ENCODE data around the gene ELAVL1.
"Not testable (repeated sequence)": the region's sequence is repeated elsewhere in the genome, so short reads cannot be mapped to it uniquely, and the experiment has no call there.

The ELAVL1 gene

GRCh38 chr19:7962644-7963268, 42.7 kb downstream of the ELAVL1 start:
- Histone ChIP-seq H3K27ac (ENCODE audit: low read length) (no peak overlapping the region), H3K36me3 (ENCODE audit: insufficient read depth, low read depth, low read length) (peaks cover 92% of the 10 kb centered on the region), H3K9ac (ENCODE audit: low read depth, low read length) (no peak overlapping the region), H3K27me3 (ENCODE audit: insufficient read depth, low read length) (no peaks in the 10 kb centered on the region), H3K4me3 (ENCODE audit: low read length) (no peak overlapping the region), H3K9me3 (ENCODE audit: insufficient read depth, low read depth, low read length) (no peaks in the 10 kb centered on the region), H3K4me1 (ENCODE audit: insufficient read depth, low read length) (no peaks in the 10 kb centered on the region)

GRCh38 chr19:7961920-7962626, 43.4 kb downstream of the ELAVL1 start:
- Histone ChIP-seq H3K27ac (ENCODE audit: low read length) (no peak overlapping the region), H3K27me3 (ENCODE audit: insufficient read depth, low read length) (no peaks in the 10 kb centered on the region), H3K4me3 (ENCODE audit: low read length) (no peak overlapping the region), H3K9me3 (ENCODE audit: insufficient read depth, low read depth, low read length) (no peaks in the 10 kb centered on the region), H3K36me3 (ENCODE audit: insufficient read depth, low read depth, low read length) (peaks cover 85% of the 10 kb centered on the region), H3K4me1 (ENCODE audit: insufficient read depth, low read length) (no peaks in the 10 kb centered on the region), H3K9ac (ENCODE audit: low read depth, low read length) (no peak overlapping the region)

- not testable (repeated sequence) for H3K9me3 ChIP-seq (ENCODE audit: insufficient read depth, low read depth, low read length); H3K27me3 ChIP-seq (ENCODE audit: insufficient read depth, low read length); H3K4me1 ChIP-seq (ENCODE audit: insufficient read depth, low read length); H3K9ac ChIP-seq (ENCODE audit: low read depth, low read length); H3K27ac ChIP-seq (ENCODE audit: low read length); H3K4me3 ChIP-seq (ENCODE audit: low read length)
- peaks cover 75% of the 10 kb centered on the region for H3K36me3 ChIP-seq (ENCODE audit: insufficient read depth, low read depth, low read length)
Observed at GRCh38 chr19:7961082-7961481, 44.4 kb downstream of the ELAVL1 start.

- Histone ChIP-seq H3K9ac (ENCODE audit: low read depth, low read length) (no peak overlapping the region), H3K4me1 (ENCODE audit: insufficient read depth, low read length) (no peaks in the 10 kb centered on the region), H3K4me3 (ENCODE audit: low read length) (no peak overlapping the region), H3K9me3 (ENCODE audit: insufficient read depth, low read depth, low read length) (no peaks in the 10 kb centered on the region), H3K27ac (ENCODE audit: low read length) (no peak overlapping the region), H3K36me3 (ENCODE audit: insufficient read depth, low read depth, low read length) (peaks cover 56% of the 10 kb centered on the region), H3K27me3 (ENCODE audit: insufficient read depth, low read length) (no peaks in the 10 kb centered on the region)
Observed at GRCh38 chr19:7959211-7959610, 46.2 kb downstream of the ELAVL1 start.

GRCh38 chr19:7955696-7956095, 49.7 kb downstream of the ELAVL1 start:
- H3K9ac ChIP-seq (ENCODE audit: low read depth, low read length) = no peak overlapping the region
- H3K4me3 ChIP-seq (ENCODE audit: low read length) = no peak overlapping the region

GRCh38 chr19:7953576-7953975, 51.9 kb downstream of the ELAVL1 start:
- Histone ChIP-seq H3K9me3 (ENCODE audit: insufficient read depth, low read depth, low read length) (no peaks in the 10 kb centered on the region), H3K27me3 (ENCODE audit: insufficient read depth, low read length) (no peaks in the 10 kb centered on the region), H3K9ac (ENCODE audit: low read depth, low read length) (no peak overlapping the region), H3K4me1 (ENCODE audit: insufficient read depth, low read length) (no peaks in the 10 kb centered on the region), H3K4me3 (ENCODE audit: low read length) (no peak overlapping the region), H3K27ac (ENCODE audit: low read length) (no peak overlapping the region), H3K36me3 (ENCODE audit: insufficient read depth, low read depth, low read length) (peaks cover 2% of the 10 kb centered on the region; the same call in 1 of the 2 replicates)

More at GRCh38 chr19:7955696-7956095, 49.7 kb downstream of the ELAVL1 start:
- peaks cover 21% of the 10 kb centered on the region for H3K36me3 ChIP-seq (ENCODE audit: insufficient read depth, low read depth, low read length)
- H3K9me3 ChIP-seq (ENCODE audit: insufficient read depth, low read depth, low read length) = no peaks in the 10 kb centered on the region
- no peaks in the 10 kb centered on the region for H3K27me3 ChIP-seq (ENCODE audit: insufficient read depth, low read length)
- H3K27ac ChIP-seq (ENCODE audit: low read length) = no peak overlapping the region
- no peaks in the 10 kb centered on the region for H3K4me1 ChIP-seq (ENCODE audit: insufficient read depth, low read length)

GRCh38 chr19:7953060-7953459, 52.4 kb downstream of the ELAVL1 start:
- Histone ChIP-seq H3K4me3 (ENCODE audit: low read length) (no peak overlapping the region), H3K9me3 (ENCODE audit: insufficient read depth, low read depth, low read length) (no peaks in the 10 kb centered on the region), H3K27ac (ENCODE audit: low read length) (no peak overlapping the region), H3K27me3 (ENCODE audit: insufficient read depth, low read length) (no peaks in the 10 kb centered on the region), H3K4me1 (ENCODE audit: insufficient read depth, low read length) (no peaks in the 10 kb centered on the region), H3K9ac (ENCODE audit: low read depth, low read length) (no peak overlapping the region), H3K36me3 (ENCODE audit: insufficient read depth, low read depth, low read length) (0 out of 2 replicates have a peak, but pooled peaks cover under 1% of the 10 kb centered on the region)

- Histone ChIP-seq H3K4me3 (ENCODE audit: low read length) (no peak overlapping the region), H3K4me1 (ENCODE audit: insufficient read depth, low read length) (no peaks in the 10 kb centered on the region), H3K27me3 (ENCODE audit: insufficient read depth, low read length) (no peaks in the 10 kb centered on the region), H3K9ac (ENCODE audit: low read depth, low read length) (no peak overlapping the region), H3K27ac (ENCODE audit: low read length) (no peak overlapping the region), H3K36me3 (ENCODE audit: insufficient read depth, low read depth, low read length) (0 out of 2 replicates have a peak, but pooled peaks cover 3% of the 10 kb centered on the region), H3K9me3 (ENCODE audit: insufficient read depth, low read depth, low read length) (no peaks in the 10 kb centered on the region)
Observed at GRCh38 chr19:7947939-7948338, 57.5 kb downstream of the ELAVL1 start.

GRCh38 chr19:7944177-7944761, 61.2 kb downstream of the ELAVL1 start:
- peak overlapping the region; percentile 96 for H3K9ac ChIP-seq (ENCODE audit: low read depth, low read length)
- H3K4me1 ChIP-seq (ENCODE audit: insufficient read depth, low read length) = no peaks in the 10 kb centered on the region
- peaks cover 30% of the 10 kb centered on the region for H3K36me3 ChIP-seq (ENCODE audit: insufficient read depth, low read depth, low read length)
- H3K9me3 ChIP-seq (ENCODE audit: insufficient read depth, low read depth, low read length) = no peaks in the 10 kb centered on the region
- peak overlapping the region; percentile 92 for H3K4me3 ChIP-seq (ENCODE audit: low read length)
- no peaks in the 10 kb centered on the region for H3K27me3 ChIP-seq (ENCODE audit: insufficient read depth, low read length)
- H3K27ac ChIP-seq (ENCODE audit: low read length) = peak overlapping the region; percentile 63

- peak within 1 kb of the TSS; percentile 92 for H3K4me3 ChIP-seq (ENCODE audit: low read length)
- H3K9ac ChIP-seq (ENCODE audit: low read depth, low read length) = peak within 1 kb of the TSS; percentile 100
- H3K27me3 ChIP-seq (ENCODE audit: insufficient read depth, low read length) = no peaks in the 10 kb centered on the region
- H3K27ac ChIP-seq (ENCODE audit: low read length) = peak within 1 kb of the TSS; percentile 88
- H3K4me1 ChIP-seq (ENCODE audit: insufficient read depth, low read length) = no peaks in the 10 kb centered on the region
- no peaks in the 10 kb centered on the region for H3K9me3 ChIP-seq (ENCODE audit: insufficient read depth, low read depth, low read length)
- peaks cover 36% of the 10 kb centered on the region for H3K36me3 ChIP-seq (ENCODE audit: insufficient read depth, low read depth, low read length)
Observed at GRCh38 chr19:7943444-7944176, 61.8 kb downstream of the ELAVL1 start, which contains the start of gene TIMM44. TSS of gene TIMM44 (minus strand) at chr19:7943666. CDS start at chr19:7943651, 15 bp downstream.

- peak overlapping the region; percentile 100 for H3K9ac ChIP-seq (ENCODE audit: low read depth, low read length)
- no peaks in the 10 kb centered on the region for H3K27me3 ChIP-seq (ENCODE audit: insufficient read depth, low read length)
- H3K36me3 ChIP-seq (ENCODE audit: insufficient read depth, low read depth, low read length) = peaks cover 41% of the 10 kb centered on the region
- no peaks in the 10 kb centered on the region for H3K9me3 ChIP-seq (ENCODE audit: insufficient read depth, low read depth, low read length)
- H3K4me3 ChIP-seq (ENCODE audit: low read length) = peak overlapping the region; percentile 92
- H3K27ac ChIP-seq (ENCODE audit: low read length) = peak overlapping the region; percentile 88
- no peaks in the 10 kb centered on the region for H3K4me1 ChIP-seq (ENCODE audit: insufficient read depth, low read length)
Observed at GRCh38 chr19:7942981-7943443, 62.4 kb downstream of the ELAVL1 start.

Measured in iPS-20b (cell line).